ENCODE data around the gene STARD3.
A peak's percentile ranks its signal among the peaks of the same experiment; 100 is the strongest.

Gene STARD3

GRCh38 chr17:39597372-39598046 lies 39.4 kb upstream of the STARD3 start:
- H3K4me1 ChIP-seq (ENCODE audit: control insufficient read depth in 2 of 2, insufficient read depth in 1 of 2, low read depth in 1 of 2, low read length in 2 of 2) = no peaks in the 10 kb centered on the region
- no peak overlapping the region for H3K4me2 ChIP-seq (ENCODE audit: insufficient read depth, low read length, poor library complexity, severe bottlenecking)
- H2BK120ac ChIP-seq (ENCODE audit: low read depth, low read length) = no peak overlapping the region
- H3K4me3 ChIP-seq (ENCODE audit: low read length in 2 of 2) = no peak overlapping the region
- no peak overlapping the region for H4K91ac ChIP-seq (ENCODE audit: low read depth, low read length, poor library complexity)
- H3K23ac ChIP-seq (ENCODE audit: low read depth, low read length, poor library complexity) = no peak overlapping the region
- no CpG with 5 or more reads among the region's 22 CpGs for WGBS, 2 donors (ENCODE audit: extremely low coverage in 2 of 2, insufficient read length in 2 of 2, insufficient replicate concordance in 1 of 2)
- no peak overlapping the region for H3K4ac ChIP-seq (ENCODE audit: low read length)
- DNase-seq (ENCODE audit: low spot score) = no peak
- H2BK5ac ChIP-seq (ENCODE audit: low read length) = no peak overlapping the region
- H2BK15ac ChIP-seq (ENCODE audit: low read length) = no peak overlapping the region
- H3K14ac ChIP-seq (ENCODE audit: low read length) = no peak overlapping the region
- H2AFZ ChIP-seq (ENCODE audit: low read length) = no peak overlapping the region
- no peak overlapping the region for H3K18ac ChIP-seq (ENCODE audit: low read length)
- no peak overlapping the region for H3K27ac ChIP-seq (replicated peaks; ENCODE audit: low read length)
- no peaks in the 10 kb centered on the region for H3K79me1 ChIP-seq (ENCODE audit: low read depth, low read length)
- H3K9me3 ChIP-seq (replicated peaks in 1 of 2; ENCODE audit: control insufficient read depth in 2 of 2, insufficient read depth in 1 of 2, low read depth in 1 of 2, low read length in 2 of 2) = peaks cover 0 to 2% of the 10 kb centered on the region in 2 donors
- no peak overlapping the region for H2BK12ac ChIP-seq (ENCODE audit: low read length)
- H2AK5ac ChIP-seq (ENCODE audit: low read depth, low read length) = no peak overlapping the region
- no peaks in the 10 kb centered on the region for H3K36me3 ChIP-seq (replicated peaks in 1 of 2; ENCODE audit: control insufficient read depth in 2 of 2, insufficient read depth in 2 of 2, low read length in 2 of 2)
- H3K27me3 ChIP-seq (ENCODE audit: control insufficient read depth in 3 of 3, insufficient read depth in 3 of 3, low read depth in 1 of 3, low read length in 3 of 3) = peaks cover 66 to 100% (median 91%) of the 10 kb centered on the region in 3 experiments
- H4K8ac ChIP-seq (ENCODE audit: low read depth, low read length) = no peak overlapping the region
- no peak overlapping the region for H3K9ac ChIP-seq (ENCODE audit: low read depth, low read length, poor library complexity)

GRCh38 chr17:39598047-39598481 lies 38.9 kb upstream of the STARD3 start:
- no CpG with 5 or more reads among the region's 13 CpGs for WGBS, 2 donors (ENCODE audit: extremely low coverage in 2 of 2, insufficient read length in 2 of 2, insufficient replicate concordance in 1 of 2)
- DNase-seq (ENCODE audit: low spot score) = no peak

GRCh38 chr17:39598630-39599003 lies 38.3 kb upstream of the STARD3 start:
- Histone ChIP-seq H3K36me3 (replicated peaks in 1 of 2; ENCODE audit: control insufficient read depth in 2 of 2, insufficient read depth in 2 of 2, low read length in 2 of 2) (no peaks in the 10 kb centered on the region), H2BK120ac (ENCODE audit: low read depth, low read length) (no peak overlapping the region), H2BK12ac (ENCODE audit: low read length) (no peak overlapping the region), H3K4me3 (ENCODE audit: low read length in 2 of 2) (no peak overlapping the region), H3K4ac (ENCODE audit: low read length) (no peak overlapping the region), H3K4me1 (ENCODE audit: control insufficient read depth in 2 of 2, insufficient read depth in 1 of 2, low read depth in 1 of 2, low read length in 2 of 2) (no peaks in the 10 kb centered on the region), H3K27me3 (ENCODE audit: control insufficient read depth in 3 of 3, insufficient read depth in 3 of 3, low read depth in 1 of 3, low read length in 3 of 3) (peaks cover 76 to 100% (median 95%) of the 10 kb centered on the region in 3 experiments), H2AFZ (ENCODE audit: low read length) (no peak overlapping the region), H3K27ac (replicated peaks; ENCODE audit: low read length) (no peak overlapping the region), H3K79me1 (ENCODE audit: low read depth, low read length) (no peaks in the 10 kb centered on the region), H3K9me3 (replicated peaks in 1 of 2; ENCODE audit: control insufficient read depth in 2 of 2, insufficient read depth in 1 of 2, low read depth in 1 of 2, low read length in 2 of 2) (peaks cover 0 to 2% of the 10 kb centered on the region in 2 donors), H4K8ac (ENCODE audit: low read depth, low read length) (no peak overlapping the region), H3K14ac (ENCODE audit: low read length) (no peak overlapping the region), H3K4me2 (ENCODE audit: insufficient read depth, low read length, poor library complexity, severe bottlenecking) (no peak overlapping the region), H2BK5ac (ENCODE audit: low read length) (no peak overlapping the region), H3K9ac (ENCODE audit: low read depth, low read length, poor library complexity) (no peak overlapping the region), H3K18ac (ENCODE audit: low read length) (no peak overlapping the region), H2AK5ac (ENCODE audit: low read depth, low read length) (no peak overlapping the region), H2BK15ac (ENCODE audit: low read length) (no peak overlapping the region), H3K23ac (ENCODE audit: low read depth, low read length, poor library complexity) (no peak overlapping the region), H4K91ac (ENCODE audit: low read depth, low read length, poor library complexity) (no peak overlapping the region)
- no peak for DNase-seq (ENCODE audit: low spot score)
- no CpG with 5 or more reads among the region's 17 CpGs for WGBS, 2 donors (ENCODE audit: extremely low coverage in 2 of 2, insufficient read length in 2 of 2, insufficient replicate concordance in 1 of 2)

More at GRCh38 chr17:39598047-39598481, 38.9 kb upstream of the STARD3 start:
- Histone ChIP-seq H4K8ac (ENCODE audit: low read depth, low read length) (no peak overlapping the region), H3K27ac (replicated peaks; ENCODE audit: low read length) (no peak overlapping the region), H3K4ac (ENCODE audit: low read length) (no peak overlapping the region), H2AFZ (ENCODE audit: low read length) (no peak overlapping the region), H3K36me3 (replicated peaks in 1 of 2; ENCODE audit: control insufficient read depth in 2 of 2, insufficient read depth in 2 of 2, low read length in 2 of 2) (no peaks in the 10 kb centered on the region), H3K9ac (ENCODE audit: low read depth, low read length, poor library complexity) (no peak overlapping the region), H2BK12ac (ENCODE audit: low read length) (no peak overlapping the region), H3K4me1 (ENCODE audit: control insufficient read depth in 2 of 2, insufficient read depth in 1 of 2, low read depth in 1 of 2, low read length in 2 of 2) (no peaks in the 10 kb centered on the region), H2BK15ac (ENCODE audit: low read length) (no peak overlapping the region), H3K4me2 (ENCODE audit: insufficient read depth, low read length, poor library complexity, severe bottlenecking) (no peak overlapping the region), H2BK120ac (ENCODE audit: low read depth, low read length) (no peak overlapping the region), H3K4me3 (ENCODE audit: low read length in 2 of 2) (no peak overlapping the region), H3K27me3 (ENCODE audit: control insufficient read depth in 3 of 3, insufficient read depth in 3 of 3, low read depth in 1 of 3, low read length in 3 of 3) (peaks cover 71 to 100% (median 95%) of the 10 kb centered on the region in 3 experiments), H3K79me1 (ENCODE audit: low read depth, low read length) (no peaks in the 10 kb centered on the region), H3K18ac (ENCODE audit: low read length) (no peak overlapping the region), H4K91ac (ENCODE audit: low read depth, low read length, poor library complexity) (no peak overlapping the region), H3K23ac (ENCODE audit: low read depth, low read length, poor library complexity) (peak overlapping the region; percentile 60), H3K14ac (ENCODE audit: low read length) (no peak overlapping the region), H2AK5ac (ENCODE audit: low read depth, low read length) (no peak overlapping the region), H2BK5ac (ENCODE audit: low read length) (no peak overlapping the region), H3K9me3 (replicated peaks in 1 of 2; ENCODE audit: control insufficient read depth in 2 of 2, insufficient read depth in 1 of 2, low read depth in 1 of 2, low read length in 2 of 2) (peaks cover 0 to 2% of the 10 kb centered on the region in 2 donors)

- no peak overlapping the region for H2BK12ac ChIP-seq (ENCODE audit: low read length)
- H3K27me3 ChIP-seq (ENCODE audit: control insufficient read depth in 3 of 3, insufficient read depth in 3 of 3, low read depth in 1 of 3, low read length in 3 of 3) = peaks cover 81 to 100% (median 97%) of the 10 kb centered on the region in 3 experiments
- DNase-seq (ENCODE audit: low spot score) = no peak
Measured at GRCh38 chr17:39599004-39599664, 37.8 kb upstream of the STARD3 start.

More at GRCh38 chr17:39599004-39599664, 37.8 kb upstream of the STARD3 start:
- no CpG with 5 or more reads among the region's 36 CpGs for WGBS, 2 donors (ENCODE audit: extremely low coverage in 2 of 2, insufficient read length in 2 of 2, insufficient replicate concordance in 1 of 2)
- Histone ChIP-seq H3K4me2 (ENCODE audit: insufficient read depth, low read length, poor library complexity, severe bottlenecking) (no peak overlapping the region), H3K4me1 (ENCODE audit: control insufficient read depth in 2 of 2, insufficient read depth in 1 of 2, low read depth in 1 of 2, low read length in 2 of 2) (no peaks in the 10 kb centered on the region), H3K9ac (ENCODE audit: low read depth, low read length, poor library complexity) (no peak overlapping the region), H3K18ac (ENCODE audit: low read length) (no peak overlapping the region), H3K36me3 (replicated peaks in 1 of 2; ENCODE audit: control insufficient read depth in 2 of 2, insufficient read depth in 2 of 2, low read length in 2 of 2) (no peaks in the 10 kb centered on the region), H4K91ac (ENCODE audit: low read depth, low read length, poor library complexity) (no peak overlapping the region), H2BK15ac (ENCODE audit: low read length) (no peak overlapping the region), H3K79me1 (ENCODE audit: low read depth, low read length) (no peaks in the 10 kb centered on the region), H2BK120ac (ENCODE audit: low read depth, low read length) (no peak overlapping the region), H2AFZ (ENCODE audit: low read length) (no peak overlapping the region), H3K14ac (ENCODE audit: low read length) (no peak overlapping the region), H3K4me3 (ENCODE audit: low read length in 2 of 2) (no peak overlapping the region), H2AK5ac (ENCODE audit: low read depth, low read length) (no peak overlapping the region), H3K4ac (ENCODE audit: low read length) (no peak overlapping the region), H2BK5ac (ENCODE audit: low read length) (no peak overlapping the region), H3K27ac (replicated peaks; ENCODE audit: low read length) (no peak overlapping the region), H4K8ac (ENCODE audit: low read depth, low read length) (no peak overlapping the region), H3K9me3 (replicated peaks in 1 of 2; ENCODE audit: control insufficient read depth in 2 of 2, insufficient read depth in 1 of 2, low read depth in 1 of 2, low read length in 2 of 2) (peaks cover 0 to 2% of the 10 kb centered on the region in 2 donors), H3K23ac (ENCODE audit: low read depth, low read length, poor library complexity) (peak overlapping the region; percentile 49)

All from neuronal stem cell (in vitro differentiated cells).